Endothelial cell of hepatic sinusoid (primary cell): ENCODE measurements around the gene CLEC7A.

Experiments
- in situ Hi-C: cut with HindIII; loops from 2 replicates; pipeline ENCODE4 v1.10.0; 2017; ENCODE audit warnings: low sequenced_read_pairs

CLEC7A gene

DNA sequence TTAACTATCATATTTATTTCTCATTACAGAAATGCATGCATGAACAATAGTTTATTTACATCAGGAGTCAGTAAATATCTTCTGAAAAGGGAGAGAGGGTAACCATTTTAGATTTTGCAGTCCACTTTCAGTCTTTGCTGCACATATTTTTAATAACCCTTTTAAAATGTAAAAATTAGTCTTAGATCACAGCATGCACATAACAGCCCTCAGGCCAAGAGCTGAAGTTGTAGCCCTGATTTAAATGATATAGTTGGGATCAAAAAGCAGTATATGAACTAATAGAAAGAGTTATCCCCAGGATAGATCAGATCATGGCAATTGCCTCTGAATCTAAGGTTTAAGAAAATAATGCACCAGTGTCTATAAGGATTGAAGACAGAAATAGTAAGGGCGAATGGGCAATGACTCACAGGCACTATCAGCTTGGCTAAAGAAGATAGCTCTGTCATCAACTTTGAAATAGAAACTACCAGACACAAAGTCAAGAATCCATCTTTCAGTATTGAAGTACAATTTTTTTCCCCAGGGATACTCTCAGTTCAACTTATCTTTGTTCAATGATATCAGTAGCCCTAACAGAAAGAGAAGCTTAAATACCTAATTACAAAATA, 13.1 kb upstream of the CLEC7A start:
- in situ Hi-C loops: no loop called here

DNA sequence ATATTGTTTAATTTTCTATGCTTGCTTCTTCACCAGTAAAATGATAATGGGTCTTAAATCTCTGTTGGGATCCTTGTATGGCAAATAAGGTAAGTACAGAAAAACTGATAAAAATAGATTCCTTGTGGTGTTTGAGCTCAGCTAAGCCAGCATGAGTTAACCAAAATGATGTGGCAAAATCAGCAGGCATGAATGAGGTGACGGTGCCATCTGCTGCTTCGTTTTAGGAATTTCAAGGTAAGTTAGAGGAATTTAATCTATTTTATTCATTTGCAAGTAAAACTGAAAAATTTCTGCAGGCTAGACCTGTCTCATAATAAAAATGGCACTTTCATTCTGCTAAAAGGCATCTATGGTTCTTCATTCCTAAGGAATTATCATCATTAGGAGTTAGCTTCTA, 10.0 kb upstream of the CLEC7A start:
- in situ Hi-C loops: no loop called here

DNA sequence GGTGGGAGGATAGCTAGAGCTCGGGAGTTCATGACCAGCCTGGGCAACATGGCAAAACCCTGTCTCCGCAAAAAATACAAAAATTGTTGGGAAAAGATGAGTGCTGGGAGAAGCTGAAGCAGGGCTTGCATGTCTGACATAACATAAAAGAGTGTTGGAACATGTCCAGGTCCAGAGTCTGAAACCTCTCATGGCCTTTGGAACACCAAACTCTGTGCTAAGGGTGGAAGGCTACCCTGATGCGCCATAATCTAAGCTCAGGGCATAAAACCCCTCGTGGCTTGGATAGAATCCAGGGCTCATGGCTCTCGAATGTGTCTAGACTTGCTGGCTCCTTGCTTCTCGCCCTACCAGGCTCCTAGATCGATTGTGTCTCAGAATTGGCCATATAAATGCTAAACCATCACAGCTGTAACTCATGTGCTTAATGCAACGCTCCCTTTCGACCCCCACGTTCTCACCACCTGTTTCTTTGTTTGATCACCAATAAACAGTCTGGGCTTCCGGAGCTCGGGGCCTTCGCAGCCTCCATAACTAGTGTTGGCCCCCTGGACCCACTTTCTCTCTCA, 6.7 kb upstream of the CLEC7A start:
- in situ Hi-C loops: no loop called here

DNA sequence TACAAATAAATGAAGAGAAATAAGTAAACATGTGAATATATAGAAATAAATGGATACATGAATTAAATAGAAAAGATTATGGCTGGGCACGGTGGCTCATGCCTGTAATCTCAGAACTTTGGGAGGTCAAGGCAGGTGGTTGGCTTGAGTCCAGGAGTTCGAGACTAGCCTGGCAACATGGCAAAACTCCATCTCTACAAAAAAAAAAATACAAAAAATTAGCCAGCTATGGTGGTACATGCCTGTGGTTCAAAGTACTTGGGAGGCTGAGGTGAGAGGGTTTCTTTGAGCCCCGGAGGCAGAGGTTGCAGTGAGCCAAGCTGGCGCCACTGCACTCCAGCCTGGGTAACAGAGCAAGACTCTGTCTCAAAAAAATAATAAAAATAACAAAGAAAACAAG, 5.1 kb upstream of the CLEC7A start:
- in situ Hi-C loops: no loop called here

DNA sequence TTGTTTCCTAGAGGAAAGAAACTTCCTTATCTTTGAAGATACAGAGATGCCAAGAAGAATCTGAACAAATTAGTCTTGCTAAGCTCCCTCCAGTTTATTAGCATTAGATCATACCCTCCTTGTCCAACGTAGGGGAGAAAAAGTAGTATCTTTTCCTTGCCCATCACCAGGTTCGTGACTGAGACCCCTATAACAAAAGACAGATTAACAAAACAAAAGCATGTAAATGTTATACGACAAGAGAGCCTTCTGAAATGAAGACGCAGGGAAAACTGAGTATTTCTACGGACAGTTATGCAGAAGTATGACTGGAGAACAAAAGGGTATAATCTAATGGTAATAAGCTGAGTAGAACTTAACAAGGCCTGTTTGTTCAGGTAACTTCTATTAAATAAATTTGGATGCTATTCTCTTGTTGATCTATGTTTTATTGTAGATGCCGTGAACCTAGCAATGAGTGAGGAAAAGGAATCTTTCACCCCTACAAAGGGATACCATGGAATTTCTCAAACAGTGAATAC, 2.9 kb upstream of the CLEC7A start:
- in situ Hi-C loops: no loop called here

DNA sequence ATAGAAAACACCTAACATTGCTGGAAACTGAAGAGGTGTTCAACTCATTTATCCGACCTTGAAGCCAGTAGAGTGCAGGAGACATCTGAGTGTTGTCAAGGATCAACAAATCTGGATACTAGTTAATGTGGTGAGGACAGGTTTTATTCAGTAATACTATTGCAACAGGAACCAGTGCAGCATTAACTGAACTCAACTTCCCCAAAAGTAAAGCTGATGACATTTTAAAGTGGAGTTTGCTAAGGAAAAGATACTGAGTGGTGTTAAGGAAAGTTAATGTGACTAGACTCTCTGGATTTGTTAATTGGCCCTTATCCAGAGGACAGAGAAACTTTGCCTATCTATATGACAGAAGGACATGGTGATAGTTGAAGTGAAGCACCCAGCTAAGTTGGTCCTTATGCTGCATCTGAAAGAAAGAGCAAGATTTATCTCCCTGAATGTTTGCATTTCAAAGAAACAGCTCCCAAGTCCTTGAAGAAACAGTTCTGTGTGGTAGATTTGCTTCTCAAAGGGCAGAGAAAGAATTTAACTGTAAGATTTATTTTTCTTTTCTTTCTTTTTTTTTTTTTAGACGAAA, 1.2 kb upstream of the CLEC7A start:
- in situ Hi-C loops: no loop called here

DNA sequence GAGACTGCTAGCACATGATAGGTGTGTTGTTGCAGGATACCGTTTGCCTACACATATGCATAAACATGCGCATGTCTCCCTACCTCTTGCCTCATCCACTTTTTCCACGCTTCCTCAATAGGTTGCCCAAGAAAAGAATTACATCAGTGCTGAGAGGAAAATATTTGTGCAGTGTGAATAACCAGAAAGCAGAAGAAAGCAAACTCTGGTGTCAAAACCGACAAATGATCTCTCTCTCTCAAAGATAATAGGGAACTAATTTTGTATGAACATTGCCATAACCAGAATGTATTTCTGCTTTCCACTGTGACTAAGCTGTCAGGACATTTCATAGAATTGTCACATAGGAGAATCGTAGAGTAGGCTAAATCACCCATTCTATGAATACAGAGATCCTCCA, 1.3 kb downstream of the CLEC7A start:
- in situ Hi-C loops: no loop called here

DNA sequence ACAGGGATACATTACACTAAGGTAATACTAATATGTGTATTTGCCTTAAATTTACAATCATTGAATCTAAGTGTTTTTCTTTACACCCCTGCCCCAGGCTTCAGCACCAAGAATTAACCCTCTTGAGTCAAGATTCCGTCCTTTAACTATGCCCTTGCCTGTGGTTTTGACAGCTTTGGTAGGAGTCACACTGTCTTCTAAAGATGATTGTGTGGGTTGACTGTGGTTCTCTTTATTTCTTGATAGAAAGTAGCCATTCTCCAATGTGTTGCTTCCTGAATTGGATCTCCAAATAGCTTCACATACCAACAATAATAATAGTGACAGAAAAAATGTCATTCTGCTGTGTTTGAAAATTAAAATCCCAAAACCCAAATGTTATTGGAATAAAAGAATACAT, 3.6 kb downstream of the CLEC7A start:
- in situ Hi-C loops: no loop called here

DNA sequence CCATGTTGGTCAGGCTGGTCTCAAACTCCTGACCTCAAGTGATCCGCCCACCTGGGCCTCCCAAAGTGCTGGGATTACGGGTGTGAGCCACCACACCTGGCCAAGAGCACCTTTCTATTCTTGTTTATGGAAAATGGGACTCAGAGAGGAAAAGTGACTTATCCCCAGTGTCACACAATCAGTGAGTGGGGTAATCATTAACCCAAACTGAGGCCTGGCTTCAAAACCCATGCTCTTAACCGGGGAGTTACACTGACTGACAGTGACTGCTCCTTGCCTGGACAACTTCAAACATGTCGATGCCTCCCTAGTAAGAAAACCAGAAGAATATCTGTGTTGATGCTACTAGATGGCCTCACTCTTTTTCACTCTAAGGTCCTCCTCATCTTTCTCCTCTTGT, 7.3 kb downstream of the CLEC7A start:
- in situ Hi-C loops: no loop called here

DNA sequence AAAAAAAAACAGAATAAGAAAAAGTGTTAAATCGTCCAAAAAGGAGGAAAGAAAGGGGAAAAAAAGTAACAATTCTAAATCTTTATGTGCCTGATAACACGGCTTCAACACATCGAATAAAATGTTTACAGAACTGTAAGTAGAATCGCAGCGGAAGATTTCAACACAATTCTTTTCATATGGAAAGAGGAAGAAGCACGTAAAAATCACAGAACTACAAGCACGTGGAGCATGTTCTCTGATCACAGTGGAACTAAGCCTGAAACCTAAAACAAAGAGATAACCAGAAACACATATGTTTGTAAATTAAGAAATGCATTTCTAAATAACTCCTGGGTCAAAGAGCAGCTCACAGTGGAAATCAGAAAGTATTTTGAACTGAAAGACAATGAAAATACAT, 8.7 kb downstream of the CLEC7A start:
- in situ Hi-C loops: no loop called here

DNA sequence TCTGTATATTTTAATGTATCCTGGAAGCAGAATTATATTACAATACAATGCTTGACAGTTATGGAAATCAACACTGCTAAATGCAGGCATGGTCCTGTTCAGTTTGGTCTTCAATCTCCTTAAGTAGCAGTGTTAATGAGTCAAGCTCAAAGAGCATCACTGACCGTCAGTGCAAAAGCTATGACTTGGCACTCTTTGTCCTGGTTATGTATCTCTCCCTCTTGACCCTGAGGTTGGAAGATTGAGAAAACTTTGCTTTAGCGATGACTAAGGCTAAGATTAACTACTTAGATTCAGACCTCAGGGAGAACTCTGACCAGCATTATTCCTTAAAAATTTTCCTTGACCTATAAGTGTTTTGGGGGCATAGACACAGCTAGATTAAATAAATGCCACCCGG, 10.9 kb downstream of the CLEC7A start:
- in situ Hi-C loops: no loop called here

DNA sequence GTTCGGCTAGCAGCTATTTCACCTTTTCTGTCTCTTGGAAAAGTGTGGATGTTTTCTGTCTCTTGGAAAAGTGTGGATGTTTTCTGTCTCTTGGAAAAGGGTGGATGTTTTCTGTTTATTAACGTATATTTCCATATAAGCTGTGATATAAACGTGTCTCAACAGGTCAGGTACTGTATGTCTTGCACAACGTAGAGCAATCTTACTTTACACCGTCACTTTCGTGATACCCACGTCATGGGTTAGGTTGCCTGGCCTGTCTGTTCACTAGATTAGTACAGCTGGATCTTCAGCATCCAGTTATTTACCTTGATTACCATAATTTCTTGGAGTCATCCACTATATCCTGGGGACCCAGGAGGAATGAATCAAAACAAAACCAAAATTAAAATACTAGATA, 14.1 kb downstream of the CLEC7A start:
- in situ Hi-C loops: no loop called here

DNA sequence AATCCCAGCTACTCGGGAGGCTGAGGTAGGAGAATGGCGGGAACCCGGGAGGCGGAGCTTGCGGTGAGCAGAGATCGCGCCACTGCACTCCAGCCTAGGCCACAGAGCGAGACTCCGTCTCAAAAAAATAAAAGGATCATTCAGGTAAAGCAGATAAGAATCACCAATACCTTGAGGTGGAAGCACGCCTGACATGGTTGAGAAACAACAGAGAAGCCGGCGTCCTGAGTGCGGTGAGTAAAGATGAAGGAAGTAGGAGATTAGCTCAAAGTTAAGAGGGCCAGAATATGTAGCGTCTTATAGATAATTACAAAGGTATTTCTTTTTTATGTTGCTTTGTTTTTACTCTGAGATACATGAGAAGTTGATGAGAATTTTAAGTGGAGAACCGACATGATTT, 14.7 kb downstream of the CLEC7A start:
- in situ Hi-C loops: no loop called here

DNA sequence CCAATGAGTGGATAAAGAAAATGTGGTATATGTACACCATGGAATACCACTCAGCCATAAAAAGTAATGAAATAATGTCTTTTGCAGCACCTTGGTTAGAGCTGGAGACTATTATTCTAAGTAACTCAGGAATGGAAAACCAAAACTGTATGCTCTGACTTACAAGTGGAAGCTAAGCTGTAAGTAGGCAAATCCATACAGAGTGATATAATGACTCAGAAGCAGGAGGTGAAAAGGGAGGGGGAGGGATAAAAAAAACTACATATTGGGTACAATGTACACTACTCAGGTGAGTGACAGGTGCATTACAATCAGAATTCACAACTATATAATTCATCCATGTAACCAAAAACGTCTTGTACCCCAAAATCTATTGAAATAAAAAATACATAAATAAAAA, 16.1 kb downstream of the CLEC7A start:
- in situ Hi-C loops: no loop called here

DNA sequence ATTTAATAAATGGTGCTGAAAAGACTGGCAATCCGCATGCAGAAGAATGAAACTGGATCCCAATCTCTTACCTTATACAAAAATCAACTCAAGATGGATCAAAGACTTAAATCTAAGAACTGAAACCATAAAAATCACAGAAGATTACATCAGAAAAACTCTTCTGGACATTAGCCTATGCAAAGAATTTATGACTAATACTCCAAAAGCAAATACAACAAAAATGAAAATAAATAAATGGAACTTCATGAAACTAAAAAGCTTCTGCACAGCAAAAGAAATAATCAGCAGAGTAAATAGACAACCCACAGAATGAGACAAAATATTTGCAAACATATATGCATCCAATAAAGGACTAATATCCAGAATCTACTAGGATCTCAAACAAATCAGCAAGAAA, 16.9 kb downstream of the CLEC7A start:
- in situ Hi-C loops: no loop called here

DNA sequence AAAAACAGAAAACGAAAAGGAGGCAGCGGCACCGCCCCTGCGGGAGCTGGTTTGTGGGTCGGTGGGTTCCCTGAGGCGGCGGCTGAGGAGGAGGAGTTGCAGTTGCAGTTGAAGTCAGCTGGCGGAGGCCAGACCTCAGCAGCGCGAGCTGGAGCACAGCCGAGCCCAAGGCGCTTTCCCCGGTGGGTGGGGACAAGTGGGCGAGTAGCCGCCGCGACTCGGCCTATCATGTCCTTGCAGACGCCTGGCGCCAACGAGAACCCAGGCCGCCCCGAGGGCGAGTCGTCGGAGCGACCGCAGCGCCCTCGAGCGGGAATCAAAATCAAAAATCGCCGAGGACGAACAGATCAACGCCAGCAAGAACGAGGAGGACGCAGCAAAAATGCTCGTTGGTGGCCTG, 18.5 kb downstream of the CLEC7A start:
- in situ Hi-C loops: no loop called here

DNA sequence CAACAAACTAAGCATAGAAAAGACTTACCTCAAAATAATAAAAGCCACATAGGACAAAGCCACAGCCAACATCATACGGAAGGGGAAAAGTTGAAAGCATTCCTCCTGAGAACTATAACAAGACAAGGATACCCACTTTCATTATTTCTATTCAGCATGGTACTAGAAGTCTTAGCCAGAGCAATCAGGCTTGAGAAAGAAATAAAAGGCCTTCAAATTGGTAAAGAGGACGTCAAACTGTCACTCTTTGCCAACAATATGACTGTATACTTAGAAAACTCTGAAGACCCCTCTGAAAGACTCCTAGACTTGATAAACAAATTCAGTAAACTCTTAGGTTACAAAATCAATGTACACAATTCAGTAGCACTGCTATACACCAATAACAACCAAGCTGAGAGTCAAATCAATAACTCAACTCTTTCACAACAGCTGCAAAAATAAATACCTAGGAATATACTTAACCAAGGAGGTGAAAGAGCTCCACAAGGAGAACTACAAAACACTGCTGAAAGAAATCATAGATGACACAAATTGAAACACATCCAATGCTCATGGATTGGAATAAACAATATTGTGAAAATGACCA, 19.6 kb downstream of the CLEC7A start:
- in situ Hi-C loops: no loop called here

DNA sequence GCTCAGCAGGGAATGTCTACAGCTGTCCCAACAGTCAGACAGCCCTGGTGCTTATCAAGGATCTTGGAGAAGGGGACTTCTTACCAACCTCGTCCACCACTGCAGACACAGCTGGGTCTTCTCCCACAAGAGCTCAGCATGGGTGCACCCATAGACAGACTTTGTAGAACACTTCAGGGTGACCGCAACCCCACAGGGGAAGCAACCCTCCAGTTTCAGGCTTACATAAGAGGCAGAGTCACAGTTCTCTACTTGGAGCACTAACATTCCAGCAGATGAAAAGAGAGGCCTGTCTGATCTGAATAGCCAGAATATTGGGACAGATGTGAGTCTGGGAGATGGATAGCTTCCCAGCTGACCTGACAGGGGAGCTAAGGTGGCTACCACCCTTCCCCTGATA, 27.7 kb downstream of the CLEC7A start:
- in situ Hi-C loops: no loop called here

DNA sequence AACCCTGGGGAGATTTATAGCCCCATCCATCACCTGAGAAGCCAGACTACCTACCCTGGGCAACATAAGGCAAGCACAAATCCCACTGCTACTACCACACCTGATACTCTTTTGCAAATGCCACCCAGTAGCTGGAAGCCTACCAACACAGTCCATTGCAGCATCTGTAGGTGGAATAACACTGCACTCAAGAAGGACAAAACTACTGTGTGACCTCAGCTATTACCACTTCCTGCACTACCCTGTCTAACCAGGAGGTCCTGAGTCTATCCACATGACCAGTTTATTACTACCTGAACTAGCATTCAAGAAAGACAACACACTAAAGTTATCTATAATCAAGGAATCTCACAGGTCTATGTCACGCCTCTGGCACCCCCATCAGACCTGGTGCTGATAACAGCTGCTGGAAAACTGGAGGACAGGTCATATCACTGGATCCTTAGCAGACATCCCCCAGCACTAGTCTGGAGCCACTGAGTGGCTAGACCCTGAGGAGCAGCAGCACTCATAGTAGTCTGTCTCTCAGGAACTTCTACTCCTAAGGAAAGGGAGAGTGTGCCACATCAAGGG, 28.3 kb downstream of the CLEC7A start:
- in situ Hi-C loops: no loop called here

DNA sequence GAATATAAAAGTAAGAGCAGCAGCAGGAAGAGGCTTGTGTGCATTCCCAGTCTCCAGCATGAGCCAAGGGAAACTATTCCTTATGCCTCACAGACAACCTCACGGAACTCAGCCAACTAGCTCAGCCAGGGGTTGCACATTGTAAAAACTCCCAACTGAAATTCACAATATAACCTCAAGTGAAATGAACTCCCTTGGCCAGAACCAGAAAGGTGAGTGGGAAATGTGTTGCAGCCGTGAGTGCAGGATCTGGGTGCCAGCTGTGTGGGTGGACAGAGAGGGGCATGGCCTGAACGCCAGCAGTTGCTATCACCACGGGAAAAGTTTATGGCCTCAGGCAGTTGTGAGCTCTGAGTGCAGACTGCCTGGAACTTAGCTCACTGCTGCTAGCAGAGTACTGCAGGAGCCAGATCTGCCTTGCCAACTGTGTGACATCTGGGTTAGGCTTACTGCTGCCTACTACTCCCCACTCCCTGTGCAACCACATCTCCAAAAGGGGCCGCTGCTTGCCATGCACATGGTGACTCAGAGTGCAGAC, 28.9 kb downstream of the CLEC7A start:
- in situ Hi-C loops: no loop called here

DNA sequence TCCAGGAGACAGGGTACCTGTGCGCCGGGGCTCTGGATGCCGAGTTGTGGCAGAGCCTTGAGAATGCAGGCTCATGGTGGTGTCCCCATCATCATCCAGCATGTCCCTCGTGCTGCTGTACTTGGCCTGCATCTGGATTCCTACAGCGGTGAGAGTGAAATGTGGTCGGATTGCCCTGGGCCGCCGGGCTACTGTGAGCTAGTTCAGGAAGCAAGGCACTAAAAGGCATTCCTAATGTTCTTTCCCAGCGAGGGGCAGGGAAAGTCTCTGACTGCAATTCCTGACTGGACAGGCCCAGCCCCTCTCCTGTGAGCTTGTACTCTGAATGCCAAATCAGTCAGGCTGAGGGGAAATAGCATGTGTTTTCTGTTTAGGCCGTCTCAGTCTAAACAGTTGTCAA, 31.2 kb downstream of the CLEC7A start, which contains the start of gene CLEC1A:
Gene CLEC1A (minus strand): TSS at position 195 of the 400 bp plus-strand sequence. CDS start 63 bp downstream, at position 132.
- in situ Hi-C loops: no loop called here

DNA sequence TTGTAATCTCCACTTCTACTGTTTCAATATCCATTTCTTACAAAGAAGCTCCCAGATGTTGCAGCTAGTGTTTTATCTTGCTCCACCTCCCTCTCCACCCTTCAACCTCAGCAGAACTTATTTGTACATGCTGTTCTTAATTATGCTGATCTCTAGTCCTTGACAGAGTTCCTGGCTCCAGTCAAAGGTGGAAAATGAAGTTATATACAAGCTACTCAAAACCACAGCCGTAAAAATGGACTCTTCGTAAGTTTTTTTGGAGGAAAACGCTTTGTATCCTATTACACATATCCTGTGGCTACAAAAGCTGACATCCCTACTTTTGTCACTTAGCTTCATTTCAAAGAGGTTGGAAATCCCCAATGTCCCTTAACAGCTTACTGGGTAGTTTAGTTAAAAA, 32.5 kb downstream of the CLEC7A start:
- in situ Hi-C loops: no loop called here
